MM.1S (cell line): Measurements from ENCODE around the gene SELENOP.

Experiments used
- DNase-seq: peaks from one replicate; pipeline ENCODE4 v3.0.0-alpha.2; 2015
- H2AFZ ChIP-seq: fragments of 300-600 bp; sonication (generic); 2 replicates; pipeline ENCODE4 v1.6.0; 2016; ENCODE audit warnings: antibody characterized with exemption, low read length
- H3F3A ChIP-seq: fragments of 300-600 bp; sonication (generic); 2 replicates; pipeline ENCODE4 v1.6.1; 2016; ENCODE audit warnings: mild to moderate bottlenecking, antibody characterized with exemption, low read length, moderate library complexity, mixed read lengths; ENCODE audit not compliant: insufficient read depth
- H3K27ac ChIP-seq: fragments of 300-600 bp; sonication (generic); 2 replicates; pipeline ENCODE4 v1.5.1; 2016; ENCODE audit warnings: mild to moderate bottlenecking, low read length
- H3K27me3 ChIP-seq: fragments of 300-600 bp; sonication (generic); replicated peaks from 2 replicates; pipeline ENCODE4 v1.6.0; 2016; ENCODE audit warnings: low read length; ENCODE audit not compliant: insufficient read depth
- H3K36me3 ChIP-seq: fragments of 300-600 bp; sonication (generic); replicated peaks from 2 replicates; pipeline ENCODE4 v1.6.1; 2016; ENCODE audit warnings: mild to moderate bottlenecking, low read length, mixed read lengths; ENCODE audit not compliant: insufficient read depth
- H3K4me1 ChIP-seq: fragments of 300-600 bp; sonication (generic); 2 replicates; pipeline ENCODE4 v1.6.1; 2016; ENCODE audit warnings: low read length, mixed read lengths
- H3K4me2 ChIP-seq: fragments of 300-600 bp; sonication (generic); 2 replicates; pipeline ENCODE4 v1.6.0; 2016; ENCODE audit warnings: low read depth, low read length
- H3K4me3 ChIP-seq: fragments of 300-600 bp; sonication (generic); 2 replicates; pipeline ENCODE4 v1.5.1; 2016; ENCODE audit warnings: low read length, mixed read lengths
- H3K79me2 ChIP-seq: fragments of 300-600 bp; sonication (generic); 2 replicates; pipeline ENCODE4 v1.6.1; 2016; ENCODE audit warnings: mixed run types, low read length, mixed read lengths
- H3K9ac ChIP-seq: fragments of 300-600 bp; sonication (generic); 2 replicates; pipeline ENCODE4 v1.6.1; 2016; ENCODE audit warnings: low read length, mixed read lengths
- H3K9me2 ChIP-seq: fragments of 300-600 bp; sonication (generic); replicated peaks from 2 replicates; pipeline ENCODE4 v1.6.1; 2016; ENCODE audit warnings: mild to moderate bottlenecking, low read length, mixed read lengths; ENCODE audit not compliant: insufficient read depth
- H3K9me3 ChIP-seq: fragments of 300-600 bp; sonication (generic); replicated peaks from 2 replicates; pipeline ENCODE4 v1.6.1; 2016; ENCODE audit warnings: mild to moderate bottlenecking, low read length, mixed read lengths; ENCODE audit not compliant: insufficient read depth
- H4K20me1 ChIP-seq: fragments of 300-600 bp; sonication (generic); 2 replicates; pipeline ENCODE4 v1.6.1; 2016; ENCODE audit warnings: mild to moderate bottlenecking, low read length, moderate library complexity, mixed read lengths; ENCODE audit not compliant: insufficient read depth
- CTCF ChIP-seq: fragments of 300-600 bp; sonication (generic); IDR thresholded peaks from 2 replicates; pipeline ENCODE4 v1.5.1; 2016; ENCODE audit warnings: antibody characterized with exemption, low read length, mixed read lengths
- EZH2 ChIP-seq: fragments of 300-600 bp; sonication (generic); optimal IDR thresholded peaks from 2 replicates; pipeline ENCODE3; 2017; ENCODE audit warnings: low read depth, mild to moderate bottlenecking, antibody characterized with exemption, low read length, mixed read lengths
- EZH2phosphoT487 ChIP-seq: fragments of 300-600 bp; sonication (generic); IDR thresholded peaks from 2 replicates; pipeline ENCODE4 v1.6.1; 2018; ENCODE audit warnings: antibody characterized with exemption, low read length

Gene SELENOP

DNA sequence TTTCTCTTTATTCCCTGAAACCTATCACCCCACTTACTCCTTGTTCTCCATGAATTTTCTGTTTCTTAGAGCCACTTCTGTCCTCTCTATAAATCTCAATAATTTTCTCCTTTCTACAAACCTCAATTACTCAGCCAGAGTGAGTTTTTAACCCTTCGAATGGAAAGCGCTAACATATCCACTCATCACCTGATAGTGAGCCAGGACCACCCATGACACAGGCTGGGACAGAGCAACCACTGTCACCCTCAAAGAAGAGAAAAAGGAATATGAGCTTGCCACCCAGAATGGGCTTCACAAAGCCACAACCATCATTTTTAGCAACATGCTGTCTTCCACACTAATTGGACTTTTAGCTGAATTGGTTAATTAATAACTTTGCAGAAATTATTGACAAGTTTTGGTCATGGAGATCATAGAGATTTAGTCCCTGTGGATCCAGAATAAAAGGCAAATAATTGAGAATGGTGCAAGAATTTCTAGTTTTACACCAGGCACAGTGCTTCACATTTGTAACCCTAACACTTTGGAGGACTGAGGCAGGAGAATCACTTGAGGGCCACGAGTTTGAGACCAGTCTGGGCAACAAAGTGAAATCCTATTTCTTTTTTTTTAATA lies 32.1 kb upstream of the SELENOP start:
- H3K4me1 ChIP-seq, result peaks cover 3% of the 10 kb centered on the region
- H3K9ac ChIP-seq, result no peak overlapping the region
- no peaks in the 10 kb centered on the region for H3K79me2 ChIP-seq
- no peak overlapping the region for H3K4me3 ChIP-seq
- H4K20me1 ChIP-seq, result no peaks in the 10 kb centered on the region
- no peaks in the 10 kb centered on the region for H3K9me3 ChIP-seq
- no peaks in the 10 kb centered on the region for H3K27me3 ChIP-seq
- no peak for TF ChIP-seq EZH2
- TF ChIP-seq EZH2phosphoT487, result no peak
- TF ChIP-seq CTCF, result no peak
- H3K9me2 ChIP-seq, result no peaks in the 10 kb centered on the region
- no peak overlapping the region for H3K4me2 ChIP-seq
- H2AFZ ChIP-seq, result no peak overlapping the region
- DNase-seq, result no peak
- no peak overlapping the region for H3K27ac ChIP-seq
- H3F3A ChIP-seq, result no peaks in the 10 kb centered on the region
- H3K36me3 ChIP-seq, result no peaks in the 10 kb centered on the region

- no peaks in the 10 kb centered on the region for H3K36me3 ChIP-seq
- no peaks in the 10 kb centered on the region for H3K4me1 ChIP-seq
- no peaks in the 10 kb centered on the region for H4K20me1 ChIP-seq
- H3K27ac ChIP-seq, result no peak overlapping the region
- H3K9me3 ChIP-seq, result no peaks in the 10 kb centered on the region
- no peak overlapping the region for H2AFZ ChIP-seq
- no peaks in the 10 kb centered on the region for H3K9me2 ChIP-seq
- no peak for TF ChIP-seq CTCF
- TF ChIP-seq EZH2phosphoT487, result no peak
- no peak for TF ChIP-seq EZH2
- DNase-seq, result no peak
- no peak overlapping the region for H3K4me2 ChIP-seq
- no peak overlapping the region for H3K9ac ChIP-seq
- no peak overlapping the region for H3K4me3 ChIP-seq
- no peaks in the 10 kb centered on the region for H3K27me3 ChIP-seq
- no peaks in the 10 kb centered on the region for H3K79me2 ChIP-seq
- no peaks in the 10 kb centered on the region for H3F3A ChIP-seq
These were observed 31.4 kb upstream of the SELENOP start for GRCh38 chr5:42842921-42843641.

GRCh38 chr5:42840842-42841567 lies 29.3 kb upstream of the SELENOP start:
- Histone ChIP-seq H3K4me1 (no peaks in the 10 kb centered on the region), H3K9me3 (no peaks in the 10 kb centered on the region), H3K9me2 (no peaks in the 10 kb centered on the region), H4K20me1 (no peaks in the 10 kb centered on the region), H3K27ac (no peak overlapping the region), H3K36me3 (no peaks in the 10 kb centered on the region), H3K9ac (no peak overlapping the region), H3F3A (no peaks in the 10 kb centered on the region), H2AFZ (no peak overlapping the region), H3K4me2 (no peak overlapping the region), H3K4me3 (no peak overlapping the region), H3K27me3 (no peaks in the 10 kb centered on the region), H3K79me2 (no peaks in the 10 kb centered on the region)
- no peak for TF ChIP-seq EZH2phosphoT487
- TF ChIP-seq EZH2, result no peak
- TF ChIP-seq CTCF, result no peak
- no peak for DNase-seq
